Measurements from ENCODE around the gene LAG3. TPM values are rescaled to one million over a fixed set of nuclear protein-coding genes. Genes with fewer than 3 reads are reported as not detected.

The LAG3 gene
- polyA plus RNA-seq, 1 of the 3 experiments (the other 2 are of a cell fraction), result 0.72 TPM

DNA sequence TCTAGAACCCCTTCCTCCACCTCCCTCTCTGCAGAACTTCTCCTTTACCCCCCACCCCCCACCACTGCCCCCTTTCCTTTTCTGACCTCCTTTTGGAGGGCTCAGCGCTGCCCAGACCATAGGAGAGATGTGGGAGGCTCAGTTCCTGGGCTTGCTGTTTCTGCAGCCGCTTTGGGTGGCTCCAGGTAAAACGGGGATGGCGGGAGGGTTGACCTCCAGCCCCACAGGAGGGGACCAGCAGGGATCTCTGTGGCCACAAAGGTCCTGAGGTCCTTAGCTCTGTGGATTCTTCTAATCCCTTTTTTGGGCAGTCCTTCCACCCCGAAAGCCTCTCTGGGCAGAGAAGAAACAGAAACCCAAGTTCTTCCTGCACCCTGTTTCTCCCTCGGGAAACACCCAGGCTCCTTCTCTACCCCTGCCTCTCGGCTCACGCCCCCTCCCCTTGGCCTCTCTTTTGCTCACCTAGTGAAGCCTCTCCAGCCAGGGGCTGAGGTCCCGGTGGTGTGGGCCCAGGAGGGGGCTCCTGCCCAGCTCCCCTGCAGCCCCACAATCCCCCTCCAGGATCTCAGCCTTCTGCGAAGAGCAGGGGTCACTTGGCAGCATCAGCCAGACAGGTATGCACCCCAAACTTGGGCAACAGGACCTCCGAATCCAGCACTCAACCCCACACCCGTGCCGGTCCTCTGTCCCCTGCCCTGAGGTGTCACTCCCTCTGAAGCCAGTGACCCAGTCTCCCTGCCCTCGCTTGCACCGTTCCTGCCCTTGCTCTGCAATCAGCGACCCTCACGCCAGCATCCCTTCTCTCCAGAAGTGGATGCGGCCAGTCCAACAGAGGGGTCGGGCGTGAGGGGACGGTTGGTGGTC, 638 bp downstream of the LAG3 start:
- Histone ChIP-seq H3K4me3 (ENCODE audit: low read depth in 2 of 2, low read length in 1 of 2) (no peak overlapping the region), H3F3A (replicated peaks; ENCODE audit: insufficient read depth) (peaks cover 9% of the 10 kb centered on the region), H3K4me1 (ENCODE audit: control insufficient read depth in 1 of 2, insufficient read depth in 2 of 2, low read depth in 1 of 2, low read length in 1 of 2) (peaks cover 9 to 30% of the 10 kb centered on the region in 2 experiments; a peak in 2 of 4 replicates), H3K27me3 (ENCODE audit: insufficient read depth) (no peaks in the 10 kb centered on the region), H3K9me2 (no peaks in the 10 kb centered on the region), H3K79me2 (ENCODE audit: insufficient read depth) (peaks cover 25% of the 10 kb centered on the region), H4K20me1 (ENCODE audit: insufficient read depth) (peaks cover 29% of the 10 kb centered on the region), H3K9ac (no peak overlapping the region), H3K36me3 (replicated peaks in 1 of 2; ENCODE audit: control insufficient read depth in 1 of 2, insufficient read depth in 2 of 2, low read length in 1 of 2) (peaks cover 23 to 24% of the 10 kb centered on the region in 2 experiments), H2AFZ (ENCODE audit: low read depth) (no peak overlapping the region), H3K9me3 (no peaks in the 10 kb centered on the region), H3K27ac (ENCODE audit: low read depth in 2 of 2, low read length in 1 of 2) (no peak overlapping the region), H3K4me2 (no peak overlapping the region)
- CTCF ChIA-PET, result interaction anchor here (1.0 to 15.2 kb wide), 3 partner anchors 9 to 99 kb away, joined by 3 to 343 read pairs (median 5); partner anchors contain the start of gene MLF2
- 95% methylated on average over 21 of the region's 21 CpGs for WGBS (ENCODE audit: low lambda C conversion rate)
- DNase-seq, result no peak
- POLR2A ChIA-PET, result no interaction called here
- no peak for TF ChIP-seq EP300 (IDR thresholded peaks at IDR 0.05; ENCODE audit: borderline replicate concordance in 1 of 2, low read depth in 1 of 2, low read length in 1 of 2)

DNA sequence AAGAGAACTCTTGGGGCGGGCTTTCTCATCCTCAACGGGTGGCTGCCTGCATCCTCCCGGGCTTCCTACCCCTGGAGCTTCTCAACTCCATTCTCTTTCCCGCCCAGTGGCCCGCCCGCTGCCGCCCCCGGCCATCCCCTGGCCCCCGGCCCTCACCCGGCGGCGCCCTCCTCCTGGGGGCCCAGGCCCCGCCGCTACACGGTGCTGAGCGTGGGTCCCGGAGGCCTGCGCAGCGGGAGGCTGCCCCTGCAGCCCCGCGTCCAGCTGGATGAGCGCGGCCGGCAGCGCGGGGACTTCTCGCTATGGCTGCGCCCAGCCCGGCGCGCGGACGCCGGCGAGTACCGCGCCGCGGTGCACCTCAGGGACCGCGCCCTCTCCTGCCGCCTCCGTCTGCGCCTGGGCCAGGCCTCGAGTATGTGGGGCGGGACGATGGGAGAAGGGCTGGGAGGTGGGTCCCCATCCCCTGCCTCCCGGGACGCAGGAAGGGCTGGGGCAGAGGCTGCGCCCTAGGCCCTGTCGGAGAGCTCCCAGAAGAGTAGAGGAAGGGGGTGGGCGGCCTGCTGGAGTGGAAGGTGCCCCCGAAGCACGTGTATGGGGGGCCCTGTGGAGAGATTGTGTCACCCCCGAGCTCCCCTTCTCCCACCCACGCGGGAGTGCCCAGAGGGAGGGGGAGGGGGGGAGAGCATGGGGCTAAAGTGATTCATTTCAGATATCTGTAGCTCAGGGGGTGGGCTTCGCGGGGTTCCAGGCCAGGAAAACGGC, 1.5 kb downstream of the LAG3 start:
- WGBS (ENCODE audit: low lambda C conversion rate), result 91% methylated on average over 43 of the region's 60 CpGs
- TF ChIP-seq FOXM1 (IDR thresholded peaks at IDR 0.05; ENCODE audit: low read depth), result no peak
- no peak for TF ChIP-seq YY1 (IDR thresholded peaks at IDR 0.05; ENCODE audit: low read depth)
- no peak for TF ChIP-seq EP300 (IDR thresholded peaks at IDR 0.05; ENCODE audit: borderline replicate concordance in 1 of 2, low read depth in 1 of 2, low read length in 1 of 2)
- TF ChIP-seq TAF1 (IDR thresholded peaks at IDR 0.05; ENCODE audit: borderline replicate concordance, low read depth, low read length), result no peak
- TF ChIP-seq SIN3A (IDR thresholded peaks at IDR 0.05; ENCODE audit: borderline replicate concordance, low read depth, low read length), result no peak
- TF ChIP-seq FOXJ3 (CRISPR knock-in tag; IDR thresholded peaks at IDR 0.05), result no peak
- TF ChIP-seq TCF12 (IDR thresholded peaks at IDR 0.05), result no peak
- TF ChIP-seq EZH2phosphoT487 (IDR thresholded peaks at IDR 0.05; ENCODE audit: borderline replicate concordance, low read depth), result no peak
- TF ChIP-seq RAD21 (IDR thresholded peaks at IDR 0.05; ENCODE audit: low read length), result no peak
- TF ChIP-seq, protein P1, sequence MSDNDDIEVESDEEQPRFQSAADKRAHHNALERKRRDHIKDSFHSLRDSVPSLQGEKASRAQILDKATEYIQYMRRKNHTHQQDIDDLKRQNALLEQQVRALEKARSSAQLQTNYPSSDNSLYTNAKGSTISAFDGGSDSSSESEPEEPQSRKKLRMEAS (IDR thresholded peaks at IDR 0.05; ENCODE audit: low read depth), result no peak

More for the DNA sequence above, 1.5 kb downstream of the LAG3 start:
- H3K79me2 ChIP-seq (ENCODE audit: insufficient read depth), result peaks cover 17% of the 10 kb centered on the region
- CTCF ChIA-PET, result interaction anchor here (1.0 to 15.2 kb wide), 3 partner anchors 10 to 52 kb away, joined by 3 to 343 read pairs (median 8); partner anchors contain the start of gene MLF2
- DNase-seq, result no peak
- H3K9me2 ChIP-seq, result no peaks in the 10 kb centered on the region
- H3K9me3 ChIP-seq, result no peaks in the 10 kb centered on the region
- H3K4me3 ChIP-seq (ENCODE audit: low read depth in 2 of 2, low read length in 1 of 2), result no peak overlapping the region
- no peaks in the 10 kb centered on the region for H3K27me3 ChIP-seq (ENCODE audit: insufficient read depth)
- H2AFZ ChIP-seq (ENCODE audit: low read depth), result no peak overlapping the region
- H3K36me3 ChIP-seq (replicated peaks in 1 of 2; ENCODE audit: control insufficient read depth in 1 of 2, insufficient read depth in 2 of 2, low read length in 1 of 2), result peaks cover 23 to 24% of the 10 kb centered on the region in 2 experiments
- H4K20me1 ChIP-seq (ENCODE audit: insufficient read depth), result peaks cover 21% of the 10 kb centered on the region
- H3K4me1 ChIP-seq (ENCODE audit: control insufficient read depth in 1 of 2, insufficient read depth in 2 of 2, low read depth in 1 of 2, low read length in 1 of 2), result peaks cover 7 to 27% of the 10 kb centered on the region in 2 experiments; a peak in 2 of 4 replicates
- H3K9ac ChIP-seq, result no peak overlapping the region
- peaks cover 9% of the 10 kb centered on the region for H3F3A ChIP-seq (replicated peaks; ENCODE audit: insufficient read depth)
- POLR2A ChIA-PET, result no interaction called here
- no peak overlapping the region for H3K27ac ChIP-seq (ENCODE audit: low read depth in 2 of 2, low read length in 1 of 2)
- no peak overlapping the region for H3K4me2 ChIP-seq
